ENCODE measurements around the gene PDRG1. TPM values are rescaled to one million over a fixed set of nuclear protein-coding genes. Genes with fewer than 3 reads are reported as not detected.
A peak's percentile ranks its signal among the peaks of the same experiment; 100 is the strongest.

The PDRG1 gene
- 12.2 TPM for total RNA-seq

GRCh38 chr20:31951530-31952453 lies at the start of gene PDRG1:
Gene PDRG1 (minus strand): TSS chr20:31952046. CDS start chr20:31951961, 85 bp downstream.
- ATAC-seq, result peak; percentile 99

- no peak for ATAC-seq
Observed at GRCh38 chr20:31998246-31998645, 46.4 kb upstream of the PDRG1 start.

GRCh38 chr20:31996996-31997395 lies 45.1 kb upstream of the PDRG1 start:
- no peak for ATAC-seq

GRCh38 chr20:31992086-31992485 lies 40.2 kb upstream of the PDRG1 start:
- no peak for ATAC-seq

GRCh38 chr20:31991339-31991705 lies 39.5 kb upstream of the PDRG1 start:
- no peak for ATAC-seq

- ATAC-seq, result no peak
Observed at GRCh38 chr20:31990641-31991338, 38.9 kb upstream of the PDRG1 start.

GRCh38 chr20:31989030-31989645 lies 37.3 kb upstream of the PDRG1 start:
- no peak for ATAC-seq

GRCh38 chr20:31988430-31989015 lies 36.7 kb upstream of the PDRG1 start:
- no peak for ATAC-seq

- ATAC-seq, result peak; percentile 13
Observed at GRCh38 chr20:31987744-31988143, 35.9 kb upstream of the PDRG1 start.

- ATAC-seq, result no peak
Observed at GRCh38 chr20:31984981-31985471, 33.2 kb upstream of the PDRG1 start.

- ATAC-seq, result no peak
Observed at GRCh38 chr20:31981784-31982183, 29.9 kb upstream of the PDRG1 start.

GRCh38 chr20:31979713-31980426 lies 28.0 kb upstream of the PDRG1 start:
- ATAC-seq, result no peak

- ATAC-seq, result no peak
Observed at GRCh38 chr20:31977080-31977479, 25.2 kb upstream of the PDRG1 start.

- no peak for ATAC-seq
Observed at GRCh38 chr20:31975874-31976273, 24.0 kb upstream of the PDRG1 start.

- no peak for ATAC-seq
Observed at GRCh38 chr20:31974951-31975487, 23.2 kb upstream of the PDRG1 start.

- no peak for ATAC-seq
Observed at GRCh38 chr20:31974296-31974695, 22.4 kb upstream of the PDRG1 start.

- ATAC-seq, result no peak
Observed at GRCh38 chr20:31972471-31973021, 20.7 kb upstream of the PDRG1 start.

- ATAC-seq, result no peak
Observed at GRCh38 chr20:31969991-31970390, 18.1 kb upstream of the PDRG1 start.

- peak; percentile 88 for ATAC-seq
Observed at GRCh38 chr20:31968291-31969126, 16.7 kb upstream of the PDRG1 start.

GRCh38 chr20:31967830-31968249 lies 16.0 kb upstream of the PDRG1 start, which contains the start of gene XKR7:
Gene XKR7 (plus strand): TSS chr20:31968151. CDS start chr20:31968176, 25 bp downstream.
- no peak for ATAC-seq
